SJSA1 (cell line): ENCODE results near the gene ECM2. TPM values are rescaled to one million over a fixed set of nuclear protein-coding genes. Genes with fewer than 3 reads are reported as not detected.
"Not testable (repeated sequence)": the region's sequence is repeated elsewhere in the genome, so short reads cannot be mapped to it uniquely, and the experiment has no call there.

Source experiments
- DNase-seq, 2 experiments: peaks; one replicate each; pipeline ENCODE4 v3.0.0-alpha.2; 2015 to 2020; ENCODE audit warnings: low spot score in 2 of 2, low read depth in 1 of 2
- H3K27ac ChIP-seq: fragments of 250-450 bp; sonication (Bioruptor Pico); 2 replicates; pipeline ENCODE4 v1.5.1; 2020; ENCODE audit warnings: mild to moderate bottlenecking, moderate library complexity
- H3K27me3 ChIP-seq: fragments of 250-450 bp; sonication (Bioruptor Pico); replicated peaks from 2 replicates; pipeline ENCODE4 v1.5.1; 2020; ENCODE audit warnings: mild to moderate bottlenecking, moderate library complexity
- H3K36me3 ChIP-seq: fragments of 250-450 bp; sonication (Bioruptor Pico); 2 replicates; pipeline ENCODE4 v1.5.1; 2020; ENCODE audit warnings: mild to moderate bottlenecking
- H3K4me1 ChIP-seq: fragments of 250-450 bp; sonication (Bioruptor Pico); replicated peaks from 2 replicates; pipeline ENCODE4 v1.6.1; 2021; ENCODE audit warnings: mild to moderate bottlenecking
- H3K4me3 ChIP-seq: fragments of 250-450 bp; sonication (Bioruptor Pico); 2 replicates; pipeline ENCODE4 v1.5.1; 2020; ENCODE audit warnings: mild to moderate bottlenecking
- H3K9me3 ChIP-seq: fragments of 250-450 bp; sonication (Bioruptor Pico); replicated peaks from 2 replicates; pipeline ENCODE4 v1.5.1; 2020; ENCODE audit warnings: mild to moderate bottlenecking
- total RNA-seq: library from RNA; depleted of rRNA; stranded (reverse); fragments of >200 nt; shearing (Covaris generic); gene quantifications from 2 replicates; pipeline ENCODE4 v1.2.3, GENCODE V29; 2014; rRNA removed

ECM2 gene
- total RNA-seq = 2.2 and 4.9 TPM in 2 replicates

DNA sequence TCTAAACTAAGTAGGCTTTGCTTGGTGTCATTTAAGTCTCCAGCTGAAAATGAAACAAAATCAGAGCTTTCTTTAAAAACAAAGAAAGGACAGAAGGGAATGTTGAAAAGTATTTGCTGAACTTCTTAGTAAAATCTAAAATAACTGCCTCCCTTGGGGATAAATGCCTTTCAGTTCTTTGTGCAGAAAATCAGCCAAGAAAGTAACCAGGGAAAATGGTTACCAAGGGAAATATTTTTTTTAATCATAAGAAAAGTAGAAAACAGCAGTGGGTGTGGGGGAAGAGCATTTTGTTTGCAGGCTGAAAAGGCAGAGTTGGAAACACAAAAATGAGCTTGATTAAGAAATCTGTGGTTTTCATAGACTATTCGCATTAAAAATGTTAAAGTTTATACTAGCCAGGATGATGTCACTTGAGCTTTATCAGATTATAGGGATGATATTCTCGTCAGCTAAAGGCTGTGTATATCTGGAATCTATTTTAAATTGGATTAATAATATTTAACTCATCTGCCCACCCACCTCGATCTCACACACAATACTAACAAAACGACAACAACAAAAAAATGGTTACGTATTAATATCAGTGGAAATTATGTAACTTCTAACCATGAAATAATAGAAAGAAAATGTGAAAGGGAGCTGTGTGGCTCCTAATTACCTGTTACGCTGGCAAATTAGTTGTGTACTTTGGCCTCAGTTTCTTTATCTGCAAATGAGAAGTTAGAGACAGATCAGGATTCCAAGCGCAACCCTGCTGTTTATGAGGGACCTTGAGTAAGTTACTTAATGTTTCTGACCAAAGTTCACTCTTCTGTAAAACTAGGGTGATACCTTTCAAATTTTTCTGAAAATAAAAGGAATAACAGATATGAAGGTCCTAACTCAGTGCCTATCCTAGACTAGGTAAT lies at the start of gene ECM2:
Gene ECM2, minus strand, starts transcription at position 51 of the 911 bp plus-strand sequence. CDS start 13,124 bp downstream, outside the sequence.
- H3K36me3 ChIP-seq = no peaks in the 10 kb centered on the region
- 0 out of 2 replicates have a peak within 1 kb of the TSS, but pooled peaks have one; percentile 4 for H3K4me3 ChIP-seq
- H3K27ac ChIP-seq = peak within 1 kb of the TSS; percentile 45
- peak in 1 of 2 experiments; percentile 7 for DNase-seq
- peaks cover 24% of the 10 kb centered on the region for H3K4me1 ChIP-seq
- H3K27me3 ChIP-seq = no peaks in the 10 kb centered on the region
- H3K9me3 ChIP-seq = no peaks in the 10 kb centered on the region

GRCh38 chr9:92576175-92576574 lies 40.4 kb upstream of the ECM2 start:
- Histone ChIP-seq H3K27me3 (no peaks in the 10 kb centered on the region), H3K4me1 (no peaks in the 10 kb centered on the region), H3K36me3 (no peaks in the 10 kb centered on the region), H3K27ac (no peak overlapping the region), H3K9me3 (no peaks in the 10 kb centered on the region), H3K4me3 (no peak overlapping the region)
- no peak for DNase-seq

DNA sequence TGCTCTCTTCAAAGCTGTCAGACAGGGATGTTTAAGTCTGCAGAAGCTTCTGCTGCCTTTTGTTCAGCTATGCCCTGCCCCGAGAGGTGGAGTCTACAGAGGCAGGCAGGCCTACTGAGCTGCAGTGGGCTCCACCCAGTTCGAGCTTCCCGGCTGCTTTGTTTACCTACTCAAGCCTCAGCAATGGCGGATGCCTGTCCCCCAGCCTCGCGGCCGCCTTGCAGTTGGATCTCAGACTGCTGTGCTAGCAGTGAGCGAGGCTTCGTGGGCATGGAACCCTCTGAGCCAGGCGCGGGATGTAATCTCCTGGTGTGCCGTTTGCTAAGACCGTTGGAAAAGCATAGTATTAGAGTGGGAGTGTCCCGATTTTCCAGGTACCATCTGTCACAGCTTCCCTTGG lies 37.8 kb upstream of the ECM2 start:
- H3K4me3 ChIP-seq, DNase-seq, H3K27me3 ChIP-seq, H3K27ac ChIP-seq, H3K4me1 ChIP-seq, H3K9me3 ChIP-seq, H3K36me3 ChIP-seq: not testable (repeated sequence)

DNA sequence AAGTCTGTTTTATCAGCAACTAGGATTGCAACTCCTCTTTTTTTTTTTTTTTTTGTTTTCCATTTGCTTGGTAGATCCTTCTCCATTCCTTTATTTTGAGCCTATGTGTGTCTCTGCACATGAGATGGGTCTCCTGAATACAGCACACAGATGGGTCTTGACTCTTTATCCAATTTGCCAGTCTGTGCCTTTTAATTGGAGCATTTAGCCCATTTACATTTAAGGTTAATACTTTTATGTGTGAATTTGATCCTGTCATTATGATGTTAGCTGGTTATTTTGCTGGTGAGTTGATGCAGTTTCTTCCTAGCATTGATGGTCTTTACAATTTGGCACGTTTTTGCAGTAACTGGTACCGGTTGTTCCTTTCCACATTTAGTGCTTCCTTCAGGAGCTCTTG lies 36.1 kb upstream of the ECM2 start:
- H3K27ac ChIP-seq, H3K9me3 ChIP-seq, H3K4me1 ChIP-seq, H3K36me3 ChIP-seq, DNase-seq, H3K4me3 ChIP-seq, H3K27me3 ChIP-seq: not testable (repeated sequence)

DNA sequence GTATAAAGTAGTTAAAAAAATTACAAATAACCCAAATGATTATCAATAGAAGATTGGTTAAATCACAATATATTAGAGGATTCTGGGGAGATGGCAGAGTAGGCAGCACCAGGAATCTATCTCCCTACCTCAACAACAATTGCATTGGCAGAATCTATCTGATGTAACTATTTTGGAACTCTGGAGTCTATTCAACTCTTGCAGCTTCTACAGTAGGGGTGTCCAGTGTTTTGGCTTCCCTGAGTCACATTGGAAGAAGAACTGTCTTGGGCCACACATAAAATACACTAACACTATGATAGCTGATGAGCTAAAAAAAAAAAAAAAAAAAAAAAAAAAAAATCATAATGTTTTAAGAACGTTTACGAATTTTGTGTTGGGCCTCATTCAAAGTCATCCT lies 29.2 kb upstream of the ECM2 start:
- Histone ChIP-seq H3K4me3 (no peak overlapping the region), H3K27me3 (no peaks in the 10 kb centered on the region), H3K36me3 (no peaks in the 10 kb centered on the region), H3K4me1 (peaks cover 13% of the 10 kb centered on the region), H3K9me3 (no peaks in the 10 kb centered on the region), H3K27ac (no peak overlapping the region)
- DNase-seq = no peak

DNA sequence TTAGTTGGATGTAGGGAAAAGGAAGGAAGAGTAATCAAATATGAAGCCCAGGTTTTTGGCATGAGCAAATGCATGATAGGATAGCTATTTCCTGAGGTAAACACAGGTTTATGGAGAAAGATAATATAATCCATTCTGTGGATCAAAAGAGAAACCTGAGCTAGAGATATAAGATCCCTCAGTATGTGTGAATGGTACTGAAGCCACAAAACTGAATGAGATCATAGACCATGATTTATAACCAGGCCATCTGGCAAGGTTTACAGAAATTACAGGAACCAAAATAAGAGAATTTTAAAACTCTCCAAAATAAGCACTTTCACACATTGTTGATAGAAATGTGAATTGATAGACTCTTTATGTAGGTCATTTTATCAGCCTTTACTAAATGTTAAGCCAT lies 28.7 kb upstream of the ECM2 start:
- Histone ChIP-seq H3K27me3 (no peaks in the 10 kb centered on the region), H3K9me3 (no peaks in the 10 kb centered on the region), H3K36me3 (no peaks in the 10 kb centered on the region), H3K27ac (no peak overlapping the region), H3K4me1 (peaks cover 13% of the 10 kb centered on the region), H3K4me3 (no peak overlapping the region)
- no peak for DNase-seq

DNA sequence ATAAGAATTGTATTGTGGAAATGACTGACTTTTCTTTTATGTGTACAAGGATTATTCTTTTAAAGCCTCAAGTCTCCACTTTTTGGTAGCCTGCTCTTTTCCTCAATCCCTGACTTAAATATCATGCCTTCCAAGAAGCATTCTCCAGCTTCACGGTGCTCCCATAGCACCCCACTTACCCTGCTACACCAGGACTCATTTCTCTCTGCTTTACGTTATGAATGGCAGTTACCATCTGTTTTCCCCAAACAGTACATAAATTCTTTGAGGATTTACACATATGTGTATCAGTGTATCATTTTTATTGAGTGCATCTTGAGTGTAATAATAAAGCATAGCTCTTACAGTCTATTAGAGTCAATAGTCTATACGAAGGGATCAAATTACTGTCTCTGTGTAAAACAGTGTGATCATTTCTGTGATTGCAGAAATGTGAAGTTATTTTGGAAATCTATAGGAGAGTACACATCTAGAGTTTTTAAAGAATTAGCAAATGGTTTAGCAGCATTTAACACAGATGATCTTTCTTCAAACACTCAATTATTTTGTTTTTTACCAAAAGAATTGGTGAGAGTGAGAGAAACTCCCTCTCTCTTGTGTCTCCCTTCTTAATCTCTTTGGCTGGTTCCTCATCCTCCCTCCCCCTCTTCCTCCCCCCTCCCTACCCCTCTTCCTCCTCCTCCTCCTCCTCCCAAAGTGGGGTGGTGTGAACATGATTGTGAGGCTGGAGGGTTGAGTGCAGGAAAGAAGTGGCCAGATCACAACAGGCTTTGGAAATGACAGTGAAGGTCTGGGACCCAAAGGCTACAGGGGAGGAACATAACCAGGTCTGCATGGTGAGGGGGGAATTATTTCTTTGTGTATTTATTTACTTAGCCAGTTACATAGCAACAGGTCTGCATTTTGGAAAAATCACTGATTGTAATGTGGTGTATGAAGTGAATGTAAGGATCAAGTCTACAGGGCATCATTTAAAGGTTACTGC lies 27.6 kb upstream of the ECM2 start:
- no peaks in the 10 kb centered on the region for H3K9me3 ChIP-seq
- H3K27ac ChIP-seq = no peak overlapping the region
- no peak for DNase-seq
- H3K4me1 ChIP-seq = peaks cover 13% of the 10 kb centered on the region
- no peaks in the 10 kb centered on the region for H3K36me3 ChIP-seq
- no peak overlapping the region for H3K4me3 ChIP-seq
- no peaks in the 10 kb centered on the region for H3K27me3 ChIP-seq

GRCh38 chr9:92562461-92562967 lies 26.7 kb upstream of the ECM2 start:
- Histone ChIP-seq H3K4me1 (peaks cover 13% of the 10 kb centered on the region), H3K9me3 (no peaks in the 10 kb centered on the region), H3K4me3 (no peak overlapping the region), H3K36me3 (no peaks in the 10 kb centered on the region), H3K27me3 (no peaks in the 10 kb centered on the region), H3K27ac (no peak overlapping the region)
- peak in 1 of 2 experiments; percentile 37 for DNase-seq

GRCh38 chr9:92561374-92562330 lies 25.9 kb upstream of the ECM2 start:
- no peaks in the 10 kb centered on the region for H3K9me3 ChIP-seq
- H3K4me1 ChIP-seq = peaks cover 13% of the 10 kb centered on the region
- DNase-seq = no peak
- H3K4me3 ChIP-seq = no peak overlapping the region
- no peak overlapping the region for H3K27ac ChIP-seq
- no peaks in the 10 kb centered on the region for H3K27me3 ChIP-seq
- H3K36me3 ChIP-seq = no peaks in the 10 kb centered on the region

- no peak overlapping the region for H3K27ac ChIP-seq
- no peaks in the 10 kb centered on the region for H3K27me3 ChIP-seq
- no peak for DNase-seq
- peaks cover 13% of the 10 kb centered on the region for H3K4me1 ChIP-seq
- no peak overlapping the region for H3K4me3 ChIP-seq
- no peaks in the 10 kb centered on the region for H3K36me3 ChIP-seq
- no peaks in the 10 kb centered on the region for H3K9me3 ChIP-seq
Observed at GRCh38 chr9:92558612-92559374, 23.0 kb upstream of the ECM2 start.

- Histone ChIP-seq H3K27me3 (no peaks in the 10 kb centered on the region), H3K4me3 (no peak overlapping the region), H3K36me3 (no peaks in the 10 kb centered on the region), H3K27ac (no peak overlapping the region), H3K4me1 (no peaks in the 10 kb centered on the region), H3K9me3 (no peaks in the 10 kb centered on the region)
- DNase-seq = no peak
Observed at GRCh38 chr9:92550765-92551164, 15.0 kb upstream of the ECM2 start.

DNA sequence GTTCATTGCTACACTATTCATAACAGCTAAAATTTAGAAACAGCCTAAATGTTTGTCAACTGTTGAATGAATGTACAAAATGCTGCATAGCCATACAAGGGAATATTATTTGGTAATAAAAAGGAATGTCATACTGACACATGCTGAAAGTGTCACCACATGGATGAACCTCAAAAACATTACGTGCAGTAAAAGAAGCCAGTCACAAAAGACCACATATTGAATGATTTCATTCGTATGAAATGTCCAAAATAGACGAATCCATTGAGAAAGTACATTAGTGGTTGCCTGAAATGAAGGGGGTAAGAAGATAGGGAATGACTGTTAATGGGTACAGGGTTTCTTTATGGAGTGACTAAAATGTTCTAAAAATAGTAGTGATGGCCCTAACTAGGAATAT lies 11.6 kb upstream of the ECM2 start:
- Histone ChIP-seq H3K4me3 (no peak overlapping the region), H3K4me1 (no peaks in the 10 kb centered on the region), H3K27ac (no peak overlapping the region), H3K36me3 (no peaks in the 10 kb centered on the region), H3K27me3 (no peaks in the 10 kb centered on the region), H3K9me3 (no peaks in the 10 kb centered on the region)
- no peak for DNase-seq
